Measurements from ENCODE around the gene NPR3.
"Not testable (repeated sequence)": the region's sequence is repeated elsewhere in the genome, so short reads cannot be mapped to it uniquely, and the experiment has no call there.

NPR3 gene

DNA sequence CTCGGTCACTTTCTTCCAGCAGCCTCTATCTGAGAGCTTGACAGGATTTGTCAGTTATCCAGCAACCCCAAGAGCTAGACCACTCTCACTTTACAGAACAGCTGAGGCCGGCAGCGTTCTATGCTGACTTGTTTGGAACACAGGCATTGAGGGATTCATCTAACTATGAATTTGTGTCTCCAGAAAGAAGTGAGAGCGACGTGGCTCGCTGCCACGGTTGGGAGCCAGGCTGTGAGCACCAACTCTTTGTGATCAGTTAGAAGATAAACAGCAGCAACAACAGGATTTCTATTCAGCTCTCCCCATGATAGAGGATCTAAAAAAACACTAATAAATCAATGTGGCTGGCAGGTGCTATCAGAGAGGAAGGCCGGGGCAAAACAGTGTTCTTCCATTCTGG, 58.6 kb downstream of the NPR3 start:
- no peak for DNase-seq

- DNase-seq = no peak
Observed at GRCh38 chr5:32770444-32770843, 59.3 kb downstream of the NPR3 start.

GRCh38 chr5:32771037-32771436, 59.9 kb downstream of the NPR3 start:
- no peak for DNase-seq

DNA sequence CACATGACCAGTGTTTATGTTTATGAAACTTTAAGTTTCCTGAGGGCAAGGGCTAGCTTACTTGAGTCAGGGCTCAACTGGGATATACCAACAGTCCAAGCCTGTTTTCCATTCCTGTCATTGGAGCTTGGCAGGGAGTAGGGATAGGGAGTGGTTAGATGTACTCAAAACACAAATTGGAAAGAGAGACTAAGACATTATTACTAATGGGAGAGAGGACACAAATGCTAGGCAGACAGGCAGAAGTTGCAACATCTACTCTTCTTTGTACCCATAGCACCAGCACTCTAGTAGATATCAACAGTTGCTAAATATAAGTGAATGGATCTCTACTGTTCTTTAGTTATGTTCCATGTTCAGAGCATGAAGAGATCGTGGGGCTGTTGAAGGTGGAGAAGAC, 62.8 kb downstream of the NPR3 start:
- no peak for DNase-seq

GRCh38 chr5:32776200-32776599, 65.1 kb downstream of the NPR3 start:
- DNase-seq = no peak

DNA sequence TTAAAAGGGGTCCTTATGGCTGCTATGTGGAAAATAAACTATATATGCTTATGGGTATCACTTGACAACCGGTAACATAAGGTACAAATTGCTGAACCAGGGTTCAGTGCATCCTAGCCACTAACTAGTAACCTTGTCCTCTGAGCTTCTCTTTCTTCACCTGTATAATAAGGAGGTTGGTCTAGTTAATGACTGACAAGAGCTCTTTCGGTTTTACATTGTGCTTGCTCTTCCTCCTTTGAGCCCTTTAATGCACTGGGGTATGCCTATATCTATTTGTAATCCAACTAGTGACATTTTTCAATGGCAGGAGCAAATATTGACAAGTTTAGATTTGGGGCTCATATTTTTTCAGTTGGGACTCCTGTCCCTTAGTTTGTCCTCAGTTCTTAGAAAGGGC, 66.1 kb downstream of the NPR3 start:
- no peak for DNase-seq

DNA sequence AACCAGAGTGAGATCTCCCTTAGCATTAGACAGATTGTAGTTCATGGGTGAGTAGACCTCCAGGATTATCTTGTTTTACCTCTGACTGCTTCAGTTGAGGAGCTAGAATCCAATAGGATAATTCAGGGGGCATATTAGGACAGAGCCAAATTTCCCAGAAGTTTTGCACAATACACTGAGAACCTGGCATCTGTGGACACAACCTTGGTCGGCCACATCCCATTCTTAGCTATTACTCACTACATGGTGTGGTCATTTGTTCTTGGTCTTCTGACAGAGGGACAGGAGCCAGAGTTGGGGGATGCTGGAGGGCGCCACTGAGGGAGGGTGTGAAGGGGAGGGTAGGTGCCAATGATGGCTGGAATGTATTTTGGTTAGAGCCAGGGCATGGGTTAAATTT, 66.6 kb downstream of the NPR3 start:
- DNase-seq = no peak

DNA sequence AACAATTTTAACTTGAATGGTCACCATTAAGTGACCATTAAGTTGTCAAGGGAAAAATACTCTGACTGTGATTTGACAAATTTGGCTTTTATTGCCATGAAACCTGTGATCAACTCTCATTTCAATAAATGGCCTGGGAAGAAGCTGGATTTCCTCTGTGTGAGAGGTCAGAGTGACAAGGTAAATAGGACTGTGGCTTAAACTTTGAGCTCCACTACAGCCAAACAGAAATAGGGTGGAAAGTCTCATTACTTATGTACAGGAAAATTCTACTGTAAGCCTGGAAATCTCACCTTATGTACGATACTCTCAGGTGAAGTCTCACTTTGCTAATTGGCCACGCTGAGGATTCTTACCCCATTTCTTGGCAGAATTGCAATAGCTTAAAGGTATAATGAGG, 67.3 kb downstream of the NPR3 start:
- DNase-seq = no peak

DNA sequence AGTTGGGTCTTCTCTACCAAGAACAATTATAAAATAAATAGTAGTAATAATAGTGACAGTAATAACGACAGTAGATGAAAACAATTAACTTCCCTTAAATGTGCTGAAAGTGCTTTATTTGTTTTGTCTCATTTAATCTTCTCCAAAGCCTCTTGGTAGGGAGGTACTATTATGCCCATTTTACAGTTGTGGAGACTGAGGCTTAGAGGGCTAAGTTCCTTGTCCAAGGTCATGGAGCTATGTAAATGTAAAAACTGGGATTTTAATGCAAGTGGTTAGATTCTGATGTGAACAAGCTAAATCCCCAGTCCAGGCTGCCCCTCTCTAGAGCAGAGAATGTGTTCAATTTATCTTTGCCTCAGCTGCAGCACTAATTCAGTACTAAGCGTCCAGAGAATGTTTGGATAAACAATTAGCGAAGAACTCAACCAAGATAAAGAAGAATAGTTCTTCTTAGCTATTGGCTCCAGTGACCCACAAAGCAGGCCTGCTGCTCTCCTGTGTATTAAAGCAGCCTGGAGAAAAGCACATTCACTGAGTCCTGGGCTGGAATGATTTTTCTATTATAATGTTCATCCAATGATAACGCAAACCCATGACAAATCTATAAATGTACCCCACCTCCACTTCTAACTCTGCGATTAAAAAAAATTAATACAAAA, 68.8 kb downstream of the NPR3 start:
- DNase-seq = no peak

DNA sequence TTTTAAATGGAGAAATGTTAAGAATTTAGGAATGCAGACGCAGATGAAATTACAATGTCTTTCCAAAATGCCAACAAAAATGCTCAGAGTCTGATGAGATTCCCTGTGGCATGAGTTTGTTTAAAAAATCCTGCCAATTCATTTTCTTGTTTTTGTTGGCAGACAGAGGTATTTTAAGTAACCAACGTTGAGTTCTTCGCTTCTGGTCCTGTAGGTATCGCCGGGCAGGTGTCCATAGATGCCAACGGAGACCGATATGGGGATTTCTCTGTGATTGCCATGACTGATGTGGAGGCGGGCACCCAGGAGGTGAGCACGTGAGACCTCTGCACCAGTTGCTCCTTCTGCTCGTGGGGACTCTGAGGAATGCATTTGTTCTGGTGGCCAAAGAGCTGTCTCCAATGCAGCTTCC, 69.4 kb downstream of the NPR3 start:
- no peak for DNase-seq

- DNase-seq = no peak
Observed at GRCh38 chr5:32783661-32784060, 72.5 kb downstream of the NPR3 start.

GRCh38 chr5:32785611-32786254, 74.6 kb downstream of the NPR3 start:
- no peak for DNase-seq

DNA sequence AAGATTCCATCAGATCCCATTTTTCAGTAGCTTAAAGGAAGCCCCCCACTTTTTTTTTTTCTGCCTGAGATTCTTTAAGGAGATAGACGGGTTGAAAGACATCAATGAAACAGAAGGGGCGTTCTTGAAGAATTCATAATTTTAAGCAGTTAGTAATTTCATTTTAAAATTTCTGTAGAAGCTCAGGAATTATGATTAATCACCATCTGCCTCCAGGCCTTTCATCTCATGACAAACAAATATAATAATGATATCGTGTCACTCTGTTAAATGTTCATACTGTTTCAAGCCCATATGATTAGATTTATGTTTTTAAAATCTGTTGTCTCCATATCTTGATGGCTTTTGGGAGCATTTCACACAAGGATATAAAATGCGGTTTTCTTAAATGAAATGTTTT, 75.2 kb downstream of the NPR3 start:
- DNase-seq = no peak

DNA sequence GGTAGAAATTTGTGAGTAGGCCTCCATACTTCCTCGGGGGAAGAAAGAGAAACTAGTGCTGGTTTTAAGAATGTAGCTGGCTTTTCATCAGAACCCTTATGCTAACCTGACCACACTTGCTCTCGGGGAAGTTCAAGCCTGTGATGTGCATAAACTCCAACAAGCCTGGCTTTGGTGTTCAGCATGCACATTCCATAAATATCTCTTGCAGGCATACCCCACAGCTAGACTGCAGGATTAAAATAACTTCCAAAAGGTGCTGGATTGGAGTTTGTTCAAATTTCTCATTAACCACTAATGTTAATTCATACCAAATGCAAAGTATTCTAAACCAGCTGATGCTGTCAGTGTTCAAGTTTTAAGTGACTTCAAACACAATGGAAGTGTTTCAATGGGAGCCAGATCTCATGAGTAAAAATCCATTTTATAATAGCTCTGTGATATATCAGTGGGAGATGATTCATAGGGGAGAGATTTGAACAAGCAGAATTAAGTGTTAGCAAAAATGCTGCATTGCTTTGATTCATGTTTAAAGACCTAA, 79.4 kb downstream of the NPR3 start:
- no peak for DNase-seq

DNA sequence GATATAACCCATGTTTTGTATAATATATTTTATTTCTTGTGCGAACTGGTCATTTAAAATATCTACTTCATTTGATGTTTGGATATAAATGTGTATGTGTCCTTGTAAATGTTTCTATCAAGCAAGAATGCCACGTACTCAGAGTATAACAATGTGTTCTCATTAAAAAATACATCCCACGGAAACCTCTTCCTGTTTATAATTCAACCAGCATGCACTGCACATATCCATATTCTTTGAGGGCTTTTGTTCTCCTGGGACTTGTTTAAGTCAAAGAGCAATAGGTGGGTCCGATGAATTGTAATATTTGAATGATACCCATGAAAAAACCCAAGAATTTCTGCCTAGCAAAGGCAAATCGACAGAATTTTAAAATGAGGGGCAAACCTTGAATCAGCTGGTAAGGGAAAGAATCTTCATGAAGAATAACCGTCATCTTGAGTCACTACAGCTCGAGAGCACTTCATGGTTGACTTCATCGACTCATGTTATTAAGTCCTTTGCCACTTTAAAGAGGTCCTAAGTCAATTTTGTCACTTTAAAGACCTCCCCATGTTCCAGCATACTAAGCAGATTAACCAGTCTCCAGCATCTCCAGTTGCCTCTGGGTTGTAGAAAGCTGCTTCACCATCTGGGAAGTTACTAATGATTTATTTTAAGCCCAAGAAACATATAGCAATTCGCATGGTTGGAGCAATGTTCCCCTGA, 80.6 kb downstream of the NPR3 start:
- DNase-seq = no peak

GRCh38 chr5:32794086-32794485, 83.0 kb downstream of the NPR3 start:
- DNase-seq = no peak

GRCh38 chr5:32802764-32803163, 91.6 kb downstream of the NPR3 start:
- no peak for DNase-seq

DNA sequence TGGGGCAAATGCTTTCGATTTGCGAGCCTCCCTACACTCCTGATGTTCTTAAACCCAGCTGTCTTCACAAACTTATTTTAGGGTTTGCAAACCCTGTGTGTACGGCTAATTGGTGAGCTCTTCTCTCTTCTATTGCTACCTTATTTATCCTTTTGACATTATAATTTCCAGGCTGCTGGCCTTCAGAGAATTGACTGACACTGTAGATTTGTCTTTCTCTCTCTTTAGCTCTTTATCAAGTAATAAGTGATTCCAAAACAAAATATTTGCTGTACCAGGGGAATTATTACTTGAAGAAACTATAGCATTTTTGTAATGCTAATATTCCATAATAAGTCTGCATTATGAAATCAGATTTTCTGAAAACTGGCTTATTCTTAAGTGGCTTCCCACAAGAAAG, 92.5 kb downstream of the NPR3 start:
- DNase-seq = no peak

DNA sequence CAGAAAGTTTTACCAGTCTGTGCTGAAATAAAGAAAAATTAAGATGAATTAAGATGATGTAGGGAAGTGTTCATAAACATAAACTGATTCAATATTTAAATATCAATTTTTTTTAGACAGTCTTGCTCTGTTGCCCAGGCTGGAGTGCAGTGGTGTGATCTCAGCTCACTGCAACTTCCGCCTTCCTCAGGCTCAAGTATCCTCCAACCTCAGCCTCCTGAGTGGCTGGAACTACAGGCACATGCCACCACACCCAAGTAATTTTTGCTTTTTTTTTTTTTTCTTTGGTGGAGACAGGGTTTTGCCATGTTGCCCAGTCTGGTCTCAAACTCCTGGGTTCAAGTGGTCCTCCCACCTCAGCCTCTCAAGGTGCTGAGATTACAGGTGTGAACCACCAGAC, 94.3 kb downstream of the NPR3 start:
- DNase-seq = not testable (repeated sequence)

- no peak for DNase-seq
Observed at GRCh38 chr5:32805971-32806638, 95.0 kb downstream of the NPR3 start.

DNA sequence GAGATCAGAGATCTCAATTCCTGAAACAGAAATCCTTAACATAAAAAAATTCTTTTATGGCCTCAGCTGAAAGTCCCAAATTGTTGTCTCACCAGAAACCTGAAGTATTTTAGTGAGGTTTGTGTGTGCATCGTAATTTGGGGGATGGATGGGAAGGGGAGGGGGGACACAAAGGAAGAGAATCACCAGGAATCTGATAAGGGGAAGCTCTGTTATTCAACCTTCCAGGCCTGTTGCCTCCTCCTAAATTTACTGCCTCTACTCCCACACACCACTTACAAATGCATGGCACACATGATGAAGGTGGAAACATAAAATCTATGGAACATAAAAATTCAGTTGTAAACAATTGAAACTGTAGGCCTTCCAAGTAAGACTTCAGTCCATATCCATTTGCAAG, 97.7 kb downstream of the NPR3 start:
- no peak for DNase-seq

- DNase-seq = no peak
Observed at GRCh38 chr5:32810804-32811203, 99.7 kb downstream of the NPR3 start.

DNA sequence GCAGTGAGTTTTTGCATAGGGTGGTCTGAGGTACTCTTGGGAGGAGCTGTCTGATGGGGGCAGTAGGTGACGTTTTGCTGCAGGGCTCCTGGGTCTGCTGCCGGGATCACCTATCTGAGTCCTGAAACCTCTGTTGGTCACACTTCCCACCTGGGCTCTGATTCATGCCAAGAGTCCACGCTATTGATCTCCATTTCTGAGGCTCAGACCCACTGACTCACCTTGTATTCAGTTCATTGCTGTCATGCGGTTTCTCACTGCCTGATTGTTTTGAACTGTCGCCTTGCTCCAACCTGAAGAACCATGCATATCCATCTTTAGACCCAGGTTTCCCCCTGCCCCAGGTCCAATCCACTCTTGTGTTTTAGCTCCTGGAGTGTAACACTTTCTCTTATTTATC, 101.3 kb downstream of the NPR3 start:
- no peak for DNase-seq

- DNase-seq = no peak
Observed at GRCh38 chr5:32814141-32814540, 103.0 kb downstream of the NPR3 start.
